Myocyte (in vitro differentiated cells): ENCODE measurements around the gene SENP3. TPM values are rescaled to one million over a fixed set of nuclear protein-coding genes. Genes with fewer than 3 reads are reported as not detected.

ENCODE experiments used
- DNase-seq: peaks from one replicate; pipeline ENCODE4 v3.0.0-alpha.2; 2012; ENCODE audit warnings: low read depth
- total RNA-seq: library from RNA; depleted of rRNA; stranded (reverse); fragments of >200 nt; gene quantifications from 2 replicates; pipeline ENCODE4 v1.2.3, GENCODE V29; 2014

SENP3 gene
- total RNA-seq, 1 donor from 2014 or later = 93.6 TPM

- no peak for DNase-seq
Measured at GRCh38 chr17:7555320-7555948, 6.3 kb upstream of the SENP3 start.

GRCh38 chr17:7556627-7557026 is 5.1 kb upstream of the SENP3 start:
- no peak for DNase-seq

GRCh38 chr17:7557147-7557764 is 4.5 kb upstream of the SENP3 start:
- DNase-seq = no peak

GRCh38 chr17:7557775-7558543 is 3.8 kb upstream of the SENP3 start:
- peak; percentile 22 for DNase-seq

- no peak for DNase-seq
Measured at GRCh38 chr17:7558544-7559319, 3.0 kb upstream of the SENP3 start, which contains the start of gene TNFSF13. TSS of gene TNFSF13 (plus strand) at chr17:7558750. CDS start at chr17:7559040, 290 bp downstream.

- no peak for DNase-seq
Measured at GRCh38 chr17:7559320-7560171, 2.2 kb upstream of the SENP3 start.

GRCh38 chr17:7560172-7561027 is 1.3 kb upstream of the SENP3 start:
- peak; percentile 62 for DNase-seq

- DNase-seq = peak; percentile 82
Measured at GRCh38 chr17:7561028-7561575, 617 bp upstream of the SENP3 start.

- DNase-seq = no peak
Measured at GRCh38 chr17:7562208-7562605, 488 bp downstream of the SENP3 start.

GRCh38 chr17:7563115-7563869 is 1.6 kb downstream of the SENP3 start:
- DNase-seq = no peak

- DNase-seq = no peak
Measured at GRCh38 chr17:7569571-7569970, 7.9 kb downstream of the SENP3 start.

- no peak for DNase-seq
Measured at GRCh38 chr17:7570351-7570750, 8.6 kb downstream of the SENP3 start.

- no peak for DNase-seq
Measured at GRCh38 chr17:7572338-7572587, 10.5 kb downstream of the SENP3 start.

GRCh38 chr17:7572588-7573323 is 11.0 kb downstream of the SENP3 start:
- DNase-seq = peak; percentile 99

- peak; percentile 91 for DNase-seq
Measured at GRCh38 chr17:7573324-7574080, 11.8 kb downstream of the SENP3 start.

GRCh38 chr17:7574176-7574953 is 12.6 kb downstream of the SENP3 start:
- peak; percentile 35 for DNase-seq

- DNase-seq = no peak
Measured at GRCh38 chr17:7575481-7575883, 13.8 kb downstream of the SENP3 start.
